ENCODE results near the gene ZFP64.
"Not testable (repeated sequence)": the region's sequence is repeated elsewhere in the genome, so short reads cannot be mapped to it uniquely, and the experiment has no call there.

The ZFP64 gene

GRCh38 chr20:52224920-52225319, 33.3 kb upstream of the ZFP64 start:
- H3K4me3 ChIP-seq (ENCODE audit: low read length, poor library complexity, severe bottlenecking), result no peak overlapping the region
- no peaks in the 10 kb centered on the region for H3K9me2 ChIP-seq (replicated peaks; ENCODE audit: low read depth, low read length)
- no peak overlapping the region for H3K4me2 ChIP-seq (ENCODE audit: low read depth, low read length, poor library complexity, severe bottlenecking)
- no peaks in the 10 kb centered on the region for H4K20me1 ChIP-seq (ENCODE audit: insufficient read depth, low read length, poor library complexity, severe bottlenecking)
- H3F3A ChIP-seq (ENCODE audit: low read depth), result no peaks in the 10 kb centered on the region
- H2AFZ ChIP-seq (ENCODE audit: low read length), result no peak overlapping the region
- TF ChIP-seq CTCF (conservative IDR thresholded peaks at IDR 0.05; ENCODE audit: low read length) (no peak), EZH2phosphoT487 (IDR thresholded peaks at IDR 0.05; ENCODE audit: borderline replicate concordance) (no peak)
- peaks cover 3% of the 10 kb centered on the region; the same call in 1 of the 2 replicates for H3K9me3 ChIP-seq (ENCODE audit: insufficient read depth, low read depth, low read length)
- H3K9ac ChIP-seq (ENCODE audit: low read depth, low read length, poor library complexity, severe bottlenecking), result no peak overlapping the region
- no peaks in the 10 kb centered on the region for H3K79me2 ChIP-seq (ENCODE audit: insufficient read depth, low read length)
- H3K27me3 ChIP-seq (ENCODE audit: insufficient read depth, low read length, poor library complexity, severe bottlenecking), result no peaks in the 10 kb centered on the region
- H3K4me1 ChIP-seq (ENCODE audit: insufficient read depth, low read length, poor library complexity, severe bottlenecking), result no peaks in the 10 kb centered on the region
- H3K36me3 ChIP-seq (ENCODE audit: insufficient read depth, low read length), result no peaks in the 10 kb centered on the region

GRCh38 chr20:52221362-52221761, 29.8 kb upstream of the ZFP64 start:
- H3F3A ChIP-seq (ENCODE audit: low read depth); H3K4me3 ChIP-seq (ENCODE audit: low read length, poor library complexity, severe bottlenecking); H3K4me2 ChIP-seq (ENCODE audit: low read depth, low read length, poor library complexity, severe bottlenecking); H4K20me1 ChIP-seq (ENCODE audit: insufficient read depth, low read length, poor library complexity, severe bottlenecking); H2AFZ ChIP-seq (ENCODE audit: low read length); H3K79me2 ChIP-seq (ENCODE audit: insufficient read depth, low read length); H3K27me3 ChIP-seq (ENCODE audit: insufficient read depth, low read length, poor library complexity, severe bottlenecking); H3K4me1 ChIP-seq (ENCODE audit: insufficient read depth, low read length, poor library complexity, severe bottlenecking); H3K9me3 ChIP-seq (ENCODE audit: insufficient read depth, low read depth, low read length); H3K9me2 ChIP-seq (replicated peaks; ENCODE audit: low read depth, low read length); H3K9ac ChIP-seq (ENCODE audit: low read depth, low read length, poor library complexity, severe bottlenecking); H3K36me3 ChIP-seq (ENCODE audit: insufficient read depth, low read length): not testable (repeated sequence)

- not testable (repeated sequence) for H3K9me2 ChIP-seq (replicated peaks; ENCODE audit: low read depth, low read length); H3K79me2 ChIP-seq (ENCODE audit: insufficient read depth, low read length); H3K36me3 ChIP-seq (ENCODE audit: insufficient read depth, low read length); H4K20me1 ChIP-seq (ENCODE audit: insufficient read depth, low read length, poor library complexity, severe bottlenecking); H2AFZ ChIP-seq (ENCODE audit: low read length); H3K9ac ChIP-seq (ENCODE audit: low read depth, low read length, poor library complexity, severe bottlenecking); H3K4me3 ChIP-seq (ENCODE audit: low read length, poor library complexity, severe bottlenecking); H3K4me2 ChIP-seq (ENCODE audit: low read depth, low read length, poor library complexity, severe bottlenecking); H3K4me1 ChIP-seq (ENCODE audit: insufficient read depth, low read length, poor library complexity, severe bottlenecking); H3K9me3 ChIP-seq (ENCODE audit: insufficient read depth, low read depth, low read length); H3K27me3 ChIP-seq (ENCODE audit: insufficient read depth, low read length, poor library complexity, severe bottlenecking); H3F3A ChIP-seq (ENCODE audit: low read depth)
These were observed 29.3 kb upstream of the ZFP64 start for GRCh38 chr20:52220891-52221290.

- H3K36me3 ChIP-seq (ENCODE audit: insufficient read depth, low read length), result no peaks in the 10 kb centered on the region
- H3K4me1 ChIP-seq (ENCODE audit: insufficient read depth, low read length, poor library complexity, severe bottlenecking), result no peaks in the 10 kb centered on the region
- H4K20me1 ChIP-seq (ENCODE audit: insufficient read depth, low read length, poor library complexity, severe bottlenecking), result no peaks in the 10 kb centered on the region
- H3K9me3 ChIP-seq (ENCODE audit: insufficient read depth, low read depth, low read length), result peaks cover 7% of the 10 kb centered on the region; the same call in 1 of the 2 replicates
- no peaks in the 10 kb centered on the region for H3K27me3 ChIP-seq (ENCODE audit: insufficient read depth, low read length, poor library complexity, severe bottlenecking)
- no peak for TF ChIP-seq EZH2phosphoT487 (IDR thresholded peaks at IDR 0.05; ENCODE audit: borderline replicate concordance)
- TF ChIP-seq CTCF (conservative IDR thresholded peaks at IDR 0.05; ENCODE audit: low read length), result peak; percentile 35
- H3F3A ChIP-seq (ENCODE audit: low read depth), result no peaks in the 10 kb centered on the region
- no peak overlapping the region for H2AFZ ChIP-seq (ENCODE audit: low read length)
- no peak overlapping the region for H3K4me2 ChIP-seq (ENCODE audit: low read depth, low read length, poor library complexity, severe bottlenecking)
- H3K4me3 ChIP-seq (ENCODE audit: low read length, poor library complexity, severe bottlenecking), result no peak overlapping the region
- no peaks in the 10 kb centered on the region for H3K9me2 ChIP-seq (replicated peaks; ENCODE audit: low read depth, low read length)
- H3K9ac ChIP-seq (ENCODE audit: low read depth, low read length, poor library complexity, severe bottlenecking), result no peak overlapping the region
- no peaks in the 10 kb centered on the region for H3K79me2 ChIP-seq (ENCODE audit: insufficient read depth, low read length)
These were observed 27.9 kb upstream of the ZFP64 start for GRCh38 chr20:52219441-52219840.
